22Rv1 (cell line): Measurements from ENCODE around the gene UBE2D4.
"Not testable (repeated sequence)": the region's sequence is repeated elsewhere in the genome, so short reads cannot be mapped to it uniquely, and the experiment has no call there.

Experiments used
- H3K27ac ChIP-seq: fragments of 450-650 bp; 2 replicates; pipeline ENCODE4 v1.5.1; 2017
- ZFX ChIP-seq: fragments of 450-650 bp; IDR thresholded peaks from 2 replicates; pipeline ENCODE4 v1.6.1; 2017; ENCODE audit warnings: antibody characterized with exemption, borderline replicate concordance
- TF ChIP-seq, protein P1 (sequence below): fragments of 450-650 bp; IDR thresholded peaks from 2 replicates; pipeline ENCODE4 v1.5.1; 2017; ENCODE audit warnings: mild to moderate bottlenecking

Gene UBE2D4

DNA sequence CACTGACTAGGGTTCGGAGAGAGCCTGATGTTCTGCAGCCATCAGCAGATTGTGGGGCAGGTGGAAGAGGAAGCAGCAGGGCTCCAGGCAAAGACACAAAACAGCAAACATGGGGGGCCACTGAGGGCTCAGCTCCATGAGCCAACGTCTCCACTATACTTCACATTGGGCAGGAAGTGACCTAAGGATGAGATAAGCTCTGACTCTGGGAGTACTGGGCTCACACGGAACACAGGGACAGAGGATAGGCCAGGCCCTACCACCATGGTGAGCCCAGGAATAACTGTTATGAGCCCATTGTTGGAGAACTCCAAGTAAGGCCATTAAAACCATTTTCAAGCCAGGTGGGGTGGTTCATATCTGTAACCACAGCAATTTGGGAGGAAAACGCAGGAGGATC, 42.0 kb upstream of the UBE2D4 start:
- no peak for TF ChIP-seq ZFX
- TF ChIP-seq, protein P1, sequence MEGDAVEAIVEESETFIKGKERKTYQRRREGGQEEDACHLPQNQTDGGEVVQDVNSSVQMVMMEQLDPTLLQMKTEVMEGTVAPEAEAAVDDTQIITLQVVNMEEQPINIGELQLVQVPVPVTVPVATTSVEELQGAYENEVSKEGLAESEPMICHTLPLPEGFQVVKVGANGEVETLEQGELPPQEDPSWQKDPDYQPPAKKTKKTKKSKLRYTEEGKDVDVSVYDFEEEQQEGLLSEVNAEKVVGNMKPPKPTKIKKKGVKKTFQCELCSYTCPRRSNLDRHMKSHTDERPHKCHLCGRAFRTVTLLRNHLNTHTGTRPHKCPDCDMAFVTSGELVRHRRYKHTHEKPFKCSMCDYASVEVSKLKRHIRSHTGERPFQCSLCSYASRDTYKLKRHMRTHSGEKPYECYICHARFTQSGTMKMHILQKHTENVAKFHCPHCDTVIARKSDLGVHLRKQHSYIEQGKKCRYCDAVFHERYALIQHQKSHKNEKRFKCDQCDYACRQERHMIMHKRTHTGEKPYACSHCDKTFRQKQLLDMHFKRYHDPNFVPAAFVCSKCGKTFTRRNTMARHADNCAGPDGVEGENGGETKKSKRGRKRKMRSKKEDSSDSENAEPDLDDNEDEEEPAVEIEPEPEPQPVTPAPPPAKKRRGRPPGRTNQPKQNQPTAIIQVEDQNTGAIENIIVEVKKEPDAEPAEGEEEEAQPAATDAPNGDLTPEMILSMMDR = no peak
- no peak overlapping the region for H3K27ac ChIP-seq

DNA sequence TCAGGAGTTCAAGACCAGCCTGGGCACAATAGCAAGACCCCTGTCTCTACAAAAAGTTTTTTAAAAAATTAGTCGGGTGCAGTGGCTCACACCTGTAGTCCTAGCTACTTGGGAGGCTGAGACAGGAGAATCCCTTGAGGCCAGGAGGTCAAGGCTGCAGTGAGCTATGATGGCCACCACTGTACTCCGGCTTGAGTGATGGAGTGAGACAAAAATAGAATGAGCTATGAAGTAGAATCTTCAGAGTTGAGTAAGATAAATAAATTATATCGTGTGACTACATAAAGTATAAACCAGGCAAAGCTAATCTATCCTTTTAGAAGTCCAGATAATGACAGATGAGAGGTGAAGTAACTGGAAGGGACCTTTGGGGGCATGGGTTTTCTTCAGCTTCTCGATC, 41.6 kb upstream of the UBE2D4 start:
- no peak overlapping the region for H3K27ac ChIP-seq

DNA sequence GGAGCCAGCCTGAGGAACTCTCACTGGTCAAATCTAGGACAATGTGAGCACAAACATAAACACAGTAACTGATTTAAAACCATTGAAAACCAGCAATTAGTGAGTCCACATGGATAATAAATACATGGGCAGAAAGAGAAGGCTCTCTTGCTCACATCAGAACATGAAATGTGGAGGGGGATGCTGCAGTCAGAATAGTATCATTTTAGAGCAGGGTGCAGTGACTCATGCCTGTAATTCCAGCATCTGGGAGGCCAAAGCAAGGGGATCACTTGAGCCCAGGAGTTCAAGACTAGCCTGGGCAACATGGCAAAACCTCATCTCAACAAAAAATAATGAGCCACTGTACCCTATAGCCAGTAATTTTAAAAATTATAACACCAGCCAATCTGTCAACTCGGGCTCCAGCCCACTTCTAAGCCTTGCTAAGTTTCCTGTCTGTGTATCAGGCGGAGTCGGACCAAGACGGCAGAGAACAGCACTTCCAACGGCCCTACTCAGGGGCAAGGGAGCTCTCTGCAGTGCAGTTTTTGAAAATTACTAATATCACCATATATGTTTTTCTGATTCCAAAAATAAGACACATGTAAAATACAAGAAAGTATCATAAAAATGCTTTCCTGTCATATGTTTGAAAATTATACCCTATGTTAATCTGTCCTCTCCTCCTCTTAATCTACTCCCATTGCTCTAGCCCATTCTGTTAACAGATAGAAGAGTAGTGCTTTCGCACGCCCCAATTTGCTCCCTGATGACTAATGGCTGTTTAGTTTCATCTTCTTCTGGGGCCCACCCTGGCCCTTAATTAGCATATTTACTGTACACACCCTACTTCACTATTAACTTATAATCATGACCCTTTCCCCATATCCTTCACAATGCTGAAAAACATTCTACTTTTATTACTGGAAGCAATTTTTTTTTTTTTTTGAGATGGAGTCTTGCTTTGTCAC, 37.0 kb upstream of the UBE2D4 start:
- no peak overlapping the region for H3K27ac ChIP-seq
- TF ChIP-seq, protein P1 = no peak
- no peak for TF ChIP-seq ZFX

More for the DNA sequence above, 41.6 kb upstream of the UBE2D4 start:
- TF ChIP-seq, protein P1 = no peak
- TF ChIP-seq ZFX = no peak

DNA sequence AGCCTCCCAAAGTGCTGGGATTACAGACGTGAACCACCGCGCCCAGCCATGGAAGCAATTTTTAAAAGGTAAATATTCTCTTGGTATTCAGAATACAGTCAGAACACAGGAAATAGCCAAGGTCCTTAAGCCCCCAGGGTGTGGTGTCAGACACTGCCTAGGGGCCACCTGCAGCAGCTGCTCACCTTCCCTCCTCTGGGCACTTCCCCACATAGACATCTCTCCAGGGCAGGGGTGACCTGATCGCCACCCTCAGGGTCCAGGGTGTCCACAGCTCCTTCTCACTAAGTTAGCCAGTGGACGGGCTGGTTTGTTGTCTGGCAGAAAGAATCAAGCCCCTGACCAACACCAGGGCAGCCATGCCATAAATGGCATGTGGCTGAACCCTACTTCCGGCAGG, 35.8 kb upstream of the UBE2D4 start:
- no peak overlapping the region for H3K27ac ChIP-seq
- TF ChIP-seq, protein P1 = no peak
- no peak for TF ChIP-seq ZFX

DNA sequence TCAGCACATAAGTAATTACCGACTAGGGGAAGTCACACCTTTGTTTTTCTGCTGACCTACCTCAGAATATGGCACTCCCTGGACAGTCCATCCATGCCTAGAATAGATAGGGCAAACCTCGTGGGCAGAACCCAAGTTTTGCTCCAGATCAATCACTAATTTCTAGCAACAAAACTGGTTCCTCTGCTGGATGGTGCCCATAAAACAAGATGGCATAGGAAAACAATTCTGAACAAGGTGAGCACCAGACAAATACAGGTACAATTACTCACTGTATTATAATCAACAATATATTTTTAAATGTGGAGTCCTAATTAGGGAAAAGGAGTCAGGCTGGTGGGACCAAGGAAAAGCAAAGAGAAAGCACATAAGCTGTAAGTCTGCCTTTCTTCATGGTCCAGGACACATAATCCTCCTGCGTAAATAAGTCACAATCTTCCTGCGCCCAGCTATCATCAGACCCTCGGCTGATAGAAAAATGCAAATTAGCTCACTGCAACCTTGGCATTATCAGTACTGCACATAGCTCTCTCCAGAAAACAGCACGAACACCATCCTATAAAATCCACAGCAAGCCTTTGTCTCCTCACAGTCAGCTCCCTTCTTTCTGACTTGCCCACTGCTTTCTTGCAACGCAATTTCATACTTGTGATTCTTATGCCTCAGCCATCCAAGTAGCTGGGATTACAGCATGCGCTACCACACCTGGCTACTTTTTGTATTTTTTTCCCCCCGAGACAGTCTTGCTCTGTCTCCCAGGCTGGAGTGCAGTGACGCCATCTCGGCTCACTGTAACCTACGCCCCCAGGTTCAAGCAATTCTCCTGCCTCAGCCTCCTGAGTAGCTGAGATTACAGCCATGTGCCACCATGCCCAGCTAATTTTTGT, 34.9 kb upstream of the UBE2D4 start:
- no peak overlapping the region for H3K27ac ChIP-seq
- TF ChIP-seq, protein P1 = no peak
- no peak for TF ChIP-seq ZFX

DNA sequence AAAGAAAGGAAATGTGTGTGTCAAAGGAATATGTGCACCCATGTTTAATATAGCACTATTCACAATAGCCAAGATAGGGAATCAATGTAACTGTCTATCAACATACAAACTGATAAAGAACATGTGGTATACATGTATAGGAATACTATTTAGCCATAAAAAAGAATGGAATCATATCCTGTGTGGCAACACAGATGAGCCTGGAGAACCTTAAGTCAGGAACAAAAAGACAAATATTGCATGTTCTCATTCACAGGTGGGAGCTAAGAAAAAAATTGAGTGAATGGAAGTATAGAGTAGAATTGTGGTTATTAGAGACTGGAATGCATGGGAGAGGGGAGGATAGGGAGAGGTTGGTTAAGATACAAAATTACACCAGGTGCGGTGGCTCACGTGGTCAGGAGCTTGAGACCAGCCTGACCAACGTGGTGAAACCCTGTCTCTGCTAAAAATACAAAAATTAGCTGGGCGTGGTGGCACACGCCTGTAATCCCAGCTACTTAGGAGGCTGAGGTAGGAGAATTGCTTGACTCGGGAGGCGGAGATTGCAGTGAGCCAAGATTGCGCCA, 30.3 kb upstream of the UBE2D4 start:
- no peak overlapping the region for H3K27ac ChIP-seq
- TF ChIP-seq ZFX = no peak
- TF ChIP-seq, protein P1 = no peak

DNA sequence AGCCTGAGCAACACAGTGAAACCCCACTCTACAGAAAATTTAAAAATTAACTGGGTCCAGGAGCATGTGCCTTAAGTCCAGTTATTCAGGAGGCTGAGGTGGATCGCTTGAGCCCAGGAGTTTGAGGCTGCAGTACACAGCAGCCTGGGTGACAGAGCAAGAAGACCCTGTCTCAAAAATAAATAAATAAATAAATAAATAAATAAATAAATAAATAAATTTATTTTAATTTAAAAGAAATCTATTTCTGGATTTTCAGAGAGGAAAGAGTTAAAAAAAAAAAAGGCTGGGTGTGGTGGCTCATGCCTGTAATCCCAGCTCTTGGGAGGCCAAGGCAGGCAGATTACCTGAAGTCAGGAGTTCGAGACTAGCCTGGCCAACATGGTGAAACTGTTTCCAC, 27.7 kb upstream of the UBE2D4 start:
- not testable (repeated sequence) for H3K27ac ChIP-seq
